PC-3 (cell line): ENCODE data around the gene TMEM213. TPM values are rescaled to one million over a fixed set of nuclear protein-coding genes. Genes with fewer than 3 reads are reported as not detected.

ENCODE experiments used
- ATAC-seq: fragments of 200-7000 bp; cut with Tn5 transposase; 2 replicates; pipeline ENCODE4 v1.9.1; 2020; ENCODE audit warnings: mild to moderate bottlenecking, moderate library complexity
- BruUV-seq: library from RNA; stranded (reverse); fragments of 400-500 nt; replicated peaks from 2 replicates; lab custom pipeline; 2021; lab: Mats Ljungman, UMichigan
- CTCF ChIA-PET: fragments of 300-600 bp; sonication (Branson Sonifier 250); formaldehyde crosslinking; loops from one replicate; lab custom pipeline; 2022; ENCODE audit warnings: antibody characterized with exemption; lab: Charles Lee
- POLR2A ChIA-PET: fragments of 300-600 bp; sonication (Branson Sonifier 250); formaldehyde crosslinking; loops from one replicate; lab custom pipeline; 2022; ENCODE audit warnings: antibody characterized with exemption; ENCODE audit not compliant: unreplicated experiment; lab: Charles Lee
- DNase-seq: peaks from one replicate; pipeline ENCODE4 v3.0.0-alpha.2; 2015
- H2AFZ ChIP-seq: fragments of 300-600 bp; sonication (generic); 2 replicates; pipeline ENCODE4 v1.6.0; 2016; ENCODE audit warnings: antibody characterized with exemption, low read length
- H3F3A ChIP-seq: fragments of 300-600 bp; sonication (generic); one replicate; pipeline ENCODE4 v1.6.0; 2017; ENCODE audit warnings: antibody characterized with exemption, low read length, control low read depth, mild to moderate bottlenecking; ENCODE audit not compliant: unreplicated experiment
- H3K27ac ChIP-seq: fragments of 300-600 bp; sonication (generic); 2 replicates; pipeline ENCODE4 v1.5.1; 2016; ENCODE audit warnings: mild to moderate bottlenecking, low read length
- H3K27me3 ChIP-seq: fragments of 300-600 bp; sonication (generic); 2 replicates; pipeline ENCODE4 v1.6.1; 2016; ENCODE audit warnings: low read length, mixed read lengths
- H3K36me3 ChIP-seq: fragments of 300-600 bp; sonication (generic); 2 replicates; pipeline ENCODE4 v1.6.1; 2016; ENCODE audit warnings: low read depth, mixed run types, low read length, mixed read lengths
- H3K4me1 ChIP-seq: fragments of 300-600 bp; sonication (generic); 2 replicates; pipeline ENCODE4 v1.5.1; 2016; ENCODE audit warnings: low read length; ENCODE audit not compliant: insufficient read depth
- H3K4me2 ChIP-seq: fragments of 300-600 bp; sonication (generic); 2 replicates; pipeline ENCODE4 v1.6.0; 2016; ENCODE audit warnings: low read length
- H3K4me3 ChIP-seq: fragments of 300-600 bp; sonication (generic); 2 replicates; pipeline ENCODE4 v1.5.1; 2016; ENCODE audit warnings: mild to moderate bottlenecking, low read length, mixed read lengths
- H3K79me2 ChIP-seq: fragments of 300-600 bp; sonication (generic); 2 replicates; pipeline ENCODE4 v1.6.1; 2017; ENCODE audit warnings: low read length, mixed read lengths
- H3K9ac ChIP-seq: fragments of 300-600 bp; sonication (generic); 2 replicates; pipeline ENCODE4 v1.6.0; 2016; ENCODE audit warnings: mild to moderate bottlenecking, low read length
- H3K9me2 ChIP-seq: fragments of 300-600 bp; sonication (generic); replicated peaks from 2 replicates; pipeline ENCODE4 v1.6.1; 2016; ENCODE audit warnings: mixed run types, low read length, mixed read lengths
- H3K9me3 ChIP-seq: fragments of 300-600 bp; sonication (generic); 2 replicates; pipeline ENCODE4 v1.6.1; 2016; ENCODE audit warnings: low read length, mixed read lengths
- H4K20me1 ChIP-seq: fragments of 300-600 bp; sonication (generic); 2 replicates; pipeline ENCODE4 v1.6.1; 2016; ENCODE audit warnings: low read length, mixed read lengths
- CTCF ChIP-seq: fragments of 300-600 bp; sonication (generic); conservative IDR thresholded peaks from 2 replicates; pipeline ENCODE4 v1.5.1; 2017; ENCODE audit warnings: antibody characterized with exemption, low read depth, mild to moderate bottlenecking, low read length
- EZH2 ChIP-seq: fragments of 300-600 bp; sonication (generic); IDR thresholded peaks from one replicate; pipeline ENCODE4 v1.6.1; 2017; ENCODE audit warnings: antibody characterized with exemption, mild to moderate bottlenecking, low read length; ENCODE audit not compliant: unreplicated experiment
- EZH2phosphoT487 ChIP-seq: fragments of 300-600 bp; sonication (generic); IDR thresholded peaks from 2 replicates; pipeline ENCODE4 v1.6.1; 2018; ENCODE audit warnings: mild to moderate bottlenecking, antibody characterized with exemption, low read length, borderline replicate concordance
- intact Hi-C: fragments of 100-400 bp; cut with micrococcal nuclease; formaldehyde crosslinking; loops from 2 replicates; pipeline ENCODE4 v1.9.0; 2023
- total RNA-seq: library from RNA; depleted of rRNA; stranded (reverse); fragments of >200 nt; gene quantifications from 2 replicates; pipeline ENCODE4 v1.2.3, GENCODE V29; 2014

The TMEM213 gene
- total RNA-seq, 1 experiment from 2014 or later, result not detected

GRCh38 chr7:138868711-138869110 lies 70.9 kb downstream of the TMEM213 start:
- no peak for ATAC-seq
- Histone ChIP-seq H3K9me3 (no peaks in the 10 kb centered on the region), H3K9me2 (no peaks in the 10 kb centered on the region), H3K9ac (no peak overlapping the region), H3K27ac (no peak overlapping the region), H4K20me1 (no peaks in the 10 kb centered on the region), H3K27me3 (no peaks in the 10 kb centered on the region), H3F3A (peaks cover 4% of the 10 kb centered on the region), H3K79me2 (no peaks in the 10 kb centered on the region), H3K4me3 (no peak overlapping the region), H3K36me3 (peaks cover 16% of the 10 kb centered on the region), H3K4me1 (peaks cover 34% of the 10 kb centered on the region), H3K4me2 (no peak overlapping the region), H2AFZ (no peak overlapping the region)
- no TSS peak for BruUV-seq
- DNase-seq, result no peak
- intact Hi-C loops, result no loop called here
- ChIA-PET POLR2A (no interaction called here), CTCF (no interaction called here)
- TF ChIP-seq EZH2phosphoT487, result no peak
- TF ChIP-seq CTCF, result no peak
- no peak for TF ChIP-seq EZH2

GRCh38 chr7:138869353-138869752 lies 71.6 kb downstream of the TMEM213 start:
- ChIA-PET POLR2A (no interaction called here), CTCF (no interaction called here)
- no peak overlapping the region for H3K27ac ChIP-seq
- H3K9ac ChIP-seq, result no peak overlapping the region
- no peak overlapping the region for H3K4me2 ChIP-seq
- peaks cover 30% of the 10 kb centered on the region for H3K4me1 ChIP-seq
- intact Hi-C loops, result no loop called here
- no peaks in the 10 kb centered on the region for H3K27me3 ChIP-seq
- no peaks in the 10 kb centered on the region for H3K9me3 ChIP-seq
- no peaks in the 10 kb centered on the region for H4K20me1 ChIP-seq
- no peaks in the 10 kb centered on the region for H3K79me2 ChIP-seq
- ATAC-seq, result no peak
- H3F3A ChIP-seq, result peaks cover 2% of the 10 kb centered on the region
- DNase-seq, result no peak
- H3K4me3 ChIP-seq, result no peak overlapping the region
- H3K9me2 ChIP-seq, result no peaks in the 10 kb centered on the region
- no peak overlapping the region for H2AFZ ChIP-seq
- no TSS peak for BruUV-seq
- no peak for TF ChIP-seq EZH2
- peaks cover 13% of the 10 kb centered on the region; the same call in 1 of the 2 replicates for H3K36me3 ChIP-seq

- Histone ChIP-seq H3K79me2 (no peaks in the 10 kb centered on the region), H3K36me3 (peaks cover 9% of the 10 kb centered on the region; the same call in 1 of the 2 replicates), H2AFZ (no peak overlapping the region), H3K9me2 (no peaks in the 10 kb centered on the region), H3K9me3 (no peaks in the 10 kb centered on the region), H3K27ac (no peak overlapping the region), H3F3A (no peaks in the 10 kb centered on the region), H3K27me3 (no peaks in the 10 kb centered on the region), H3K4me3 (no peak overlapping the region), H3K9ac (no peak overlapping the region), H3K4me1 (peaks cover 34% of the 10 kb centered on the region), H3K4me2 (no peak overlapping the region), H4K20me1 (no peaks in the 10 kb centered on the region)
- TF ChIP-seq CTCF (no peak), EZH2phosphoT487 (no peak), EZH2 (no peak)
- CTCF ChIA-PET, result no interaction called here
- intact Hi-C loops, result no loop called here
- no TSS peak for BruUV-seq
- no peak for ATAC-seq
- no peak for DNase-seq
- POLR2A ChIA-PET, result no interaction called here
These were observed 73.4 kb downstream of the TMEM213 start for GRCh38 chr7:138871065-138871813.
